HuH-7 (cell line): ENCODE data around the gene HSD3B7.

Experiments
- DNase-seq: peaks from one replicate; pipeline ENCODE4 v3.0.0; 2011; ENCODE audit warnings: low spot score

Gene HSD3B7

DNA sequence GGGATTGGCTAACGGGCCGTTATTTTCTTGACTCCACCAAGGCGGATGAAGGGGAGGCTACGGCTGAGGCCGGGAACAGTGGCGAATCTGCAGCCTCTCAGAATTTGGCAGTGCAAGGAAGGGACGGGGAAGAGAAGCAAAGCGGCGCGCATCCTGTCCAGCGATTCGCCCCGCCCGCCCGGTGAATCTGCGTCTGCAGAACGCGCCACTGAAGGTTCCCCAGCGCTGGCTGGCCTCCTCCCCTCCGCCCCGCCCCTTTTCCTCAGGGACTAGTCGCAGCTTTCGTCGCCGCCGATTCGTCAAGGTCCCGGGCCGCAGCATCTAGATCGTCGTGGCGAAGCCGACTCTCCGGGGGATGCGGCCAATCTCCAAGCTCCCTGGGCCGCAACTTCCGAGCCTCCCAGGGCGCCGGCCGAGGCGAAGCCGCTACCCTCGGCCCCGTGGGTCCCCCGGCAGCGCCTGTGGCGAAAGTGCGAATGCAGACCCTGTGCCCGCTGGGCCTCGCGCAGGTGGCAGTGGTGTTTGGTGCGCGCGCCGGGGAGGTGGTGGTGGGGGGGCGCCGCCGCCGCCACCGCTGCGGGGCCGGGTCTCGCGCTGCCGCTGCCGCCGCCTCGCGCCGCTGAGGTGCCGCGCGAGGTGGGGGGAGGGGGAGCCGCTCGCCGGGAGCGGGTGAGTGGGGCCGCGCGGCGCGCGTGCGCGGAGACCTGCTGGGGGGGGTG is 27.4 kb upstream of the HSD3B7 start, which contains the start of gene SETD1A:
Gene SETD1A (plus strand): TSS at position 299 of the 719 bp plus-strand sequence. CDS start 978 bp downstream, outside the sequence.
- peak; percentile 89 for DNase-seq

DNA sequence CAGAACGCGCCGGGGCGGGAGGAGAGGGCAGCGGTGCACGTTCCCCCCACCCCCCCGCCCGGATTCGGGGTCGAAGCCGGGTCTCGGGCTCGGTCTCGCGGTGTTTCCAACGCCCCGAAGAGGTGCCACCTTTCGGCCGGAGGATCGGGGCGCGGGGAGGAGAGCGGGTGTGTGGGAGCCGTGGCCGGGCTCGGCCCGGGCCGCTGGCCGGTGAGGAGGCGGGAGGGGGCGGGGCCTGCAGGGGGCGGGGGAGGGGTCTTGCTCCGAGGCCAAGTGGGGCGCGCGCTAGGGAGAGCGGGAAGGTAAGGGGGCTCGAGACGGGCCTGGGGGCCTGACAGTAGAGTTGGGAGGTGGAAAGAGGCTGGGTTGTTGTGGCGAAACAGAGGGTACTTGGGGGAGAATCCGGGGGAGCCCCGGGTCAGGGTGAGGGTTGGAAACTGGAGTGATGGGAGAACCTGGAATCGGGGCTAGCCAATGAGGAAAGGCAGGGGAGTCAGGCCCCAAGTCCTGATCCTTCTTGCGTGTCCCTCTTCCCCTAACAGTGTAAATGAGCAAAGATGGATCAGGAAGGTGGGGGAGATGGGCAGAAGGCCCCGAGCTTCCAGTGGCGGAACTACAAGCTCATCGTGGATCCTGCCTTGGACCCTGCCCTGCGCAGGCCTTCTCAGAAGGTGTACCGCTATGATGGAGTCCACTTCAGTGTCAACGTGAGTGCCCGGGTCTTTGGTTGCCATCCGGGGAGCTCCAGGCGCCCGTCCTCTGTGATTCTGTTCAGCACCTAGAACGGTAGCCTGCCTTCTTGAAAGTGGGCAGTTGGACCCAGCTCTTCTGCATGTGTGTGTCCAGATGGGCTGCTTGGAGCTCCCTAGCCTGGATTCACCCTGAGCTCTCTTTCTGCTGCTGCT is 26.6 kb upstream of the HSD3B7 start:
- DNase-seq: peak; percentile 75

DNA sequence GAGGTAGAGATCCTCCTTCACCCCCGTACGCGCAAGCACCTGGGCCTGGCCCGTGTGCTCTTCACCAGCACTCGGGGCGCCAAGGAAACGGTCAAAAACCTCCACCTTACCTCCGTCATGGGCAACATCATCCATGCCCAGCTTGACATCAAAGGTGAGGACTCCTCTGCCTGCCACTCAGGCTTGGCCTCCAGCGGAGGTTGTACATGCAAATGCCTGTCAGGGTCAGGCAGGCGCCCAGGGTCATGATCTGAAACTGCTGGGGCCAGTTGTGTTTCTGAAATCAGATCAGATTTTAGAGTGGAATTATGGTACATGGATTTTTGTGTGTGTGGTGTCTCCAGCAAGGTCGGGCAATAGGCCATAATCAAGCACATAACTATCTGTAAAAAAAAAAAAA is 23.6 kb upstream of the HSD3B7 start:
- no peak for DNase-seq

DNA sequence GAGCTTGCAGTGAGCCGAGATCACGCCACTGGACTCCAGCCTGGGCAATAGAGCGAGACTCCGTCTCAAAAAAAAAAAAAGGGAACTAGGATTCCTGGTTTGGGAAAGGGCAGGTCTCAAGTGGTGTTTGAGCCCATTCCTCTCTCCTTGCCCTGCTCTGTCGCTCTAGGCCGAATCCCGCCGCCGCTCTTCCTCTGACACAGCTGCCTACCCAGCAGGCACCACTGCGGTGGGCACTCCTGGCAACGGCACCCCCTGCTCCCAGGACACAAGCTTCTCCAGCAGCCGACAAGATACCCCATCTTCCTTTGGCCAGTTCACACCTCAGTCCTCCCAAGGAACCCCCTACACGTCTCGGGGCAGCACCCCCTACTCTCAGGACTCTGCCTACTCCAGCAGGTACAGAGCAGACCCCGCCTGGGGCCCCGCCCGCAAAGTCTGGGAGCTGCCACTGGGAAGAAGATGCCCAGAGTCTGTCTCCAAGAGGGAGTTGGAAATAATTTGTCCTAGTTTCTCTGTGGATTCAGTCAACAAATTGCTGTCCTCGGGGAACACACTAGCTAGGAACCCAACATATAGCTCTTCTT is 21.0 kb upstream of the HSD3B7 start:
- no peak for DNase-seq

DNA sequence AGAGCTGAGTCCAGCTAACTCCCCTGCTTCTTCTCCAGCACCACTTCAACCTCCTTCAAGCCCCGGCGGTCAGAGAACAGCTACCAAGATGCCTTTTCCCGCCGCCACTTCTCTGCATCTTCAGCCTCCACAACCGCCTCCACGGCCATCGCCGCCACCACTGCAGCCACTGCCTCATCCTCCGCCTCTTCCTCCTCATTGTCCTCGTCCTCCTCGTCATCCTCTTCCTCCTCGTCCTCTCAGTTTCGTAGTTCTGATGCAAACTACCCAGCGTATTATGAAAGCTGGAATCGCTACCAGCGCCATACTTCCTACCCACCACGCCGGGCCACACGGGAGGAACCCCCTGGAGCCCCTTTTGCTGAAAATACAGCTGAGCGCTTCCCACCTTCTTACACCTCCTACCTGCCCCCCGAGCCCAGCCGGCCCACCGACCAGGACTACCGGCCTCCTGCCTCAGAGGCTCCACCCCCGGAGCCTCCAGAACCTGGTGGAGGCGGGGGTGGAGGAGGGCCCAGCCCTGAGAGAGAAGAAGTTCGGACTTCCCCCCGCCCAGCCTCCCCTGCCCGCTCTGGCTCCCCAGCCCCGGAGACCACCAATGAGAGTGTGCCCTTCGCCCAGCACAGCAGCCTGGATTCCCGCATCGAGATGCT is 20.3 kb upstream of the HSD3B7 start:
- no peak for DNase-seq

DNA sequence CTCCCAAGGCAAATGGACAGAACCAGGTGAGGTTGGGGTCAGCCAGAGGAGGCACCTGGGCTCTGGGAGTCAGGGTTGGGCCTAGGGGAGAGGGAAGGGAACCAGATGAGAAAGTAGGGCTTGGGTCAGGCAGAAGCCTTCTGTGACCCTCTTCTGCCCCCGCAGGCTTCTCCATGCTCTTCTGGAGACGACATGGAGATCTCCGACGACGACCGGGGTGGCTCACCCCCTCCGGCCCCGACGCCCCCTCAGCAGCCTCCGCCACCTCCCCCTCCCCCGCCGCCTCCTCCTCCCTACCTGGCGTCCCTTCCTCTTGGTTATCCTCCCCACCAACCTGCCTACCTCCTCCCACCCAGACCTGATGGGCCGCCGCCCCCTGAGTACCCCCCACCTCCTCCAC is 19.6 kb upstream of the HSD3B7 start:
- no peak for DNase-seq

DNA sequence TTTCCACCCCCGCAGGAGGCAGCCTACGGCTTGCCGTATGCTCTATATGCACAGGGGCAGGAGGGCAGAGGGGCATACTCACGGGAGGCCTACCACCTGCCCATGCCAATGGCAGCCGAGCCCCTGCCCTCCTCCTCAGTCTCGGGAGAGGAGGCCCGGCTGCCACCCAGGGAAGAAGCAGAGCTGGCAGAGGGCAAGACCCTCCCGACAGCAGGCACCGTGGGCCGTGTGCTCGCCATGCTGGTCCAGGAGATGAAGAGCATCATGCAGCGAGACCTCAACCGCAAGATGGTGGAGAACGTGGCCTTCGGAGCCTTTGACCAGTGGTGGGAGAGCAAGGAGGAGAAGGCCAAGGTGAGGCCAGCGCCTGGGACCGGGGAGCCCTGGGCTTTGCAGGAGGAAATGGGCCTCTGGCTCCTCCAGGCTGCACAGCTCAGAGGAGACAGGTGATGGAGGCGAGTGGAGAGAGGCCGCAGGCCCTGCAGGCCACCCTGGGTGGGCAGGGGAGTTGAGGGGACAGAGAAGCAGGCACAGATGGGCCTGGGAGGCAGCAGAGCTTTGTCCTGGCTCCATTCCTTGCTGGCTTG is 18.9 kb upstream of the HSD3B7 start:
- DNase-seq: no peak

DNA sequence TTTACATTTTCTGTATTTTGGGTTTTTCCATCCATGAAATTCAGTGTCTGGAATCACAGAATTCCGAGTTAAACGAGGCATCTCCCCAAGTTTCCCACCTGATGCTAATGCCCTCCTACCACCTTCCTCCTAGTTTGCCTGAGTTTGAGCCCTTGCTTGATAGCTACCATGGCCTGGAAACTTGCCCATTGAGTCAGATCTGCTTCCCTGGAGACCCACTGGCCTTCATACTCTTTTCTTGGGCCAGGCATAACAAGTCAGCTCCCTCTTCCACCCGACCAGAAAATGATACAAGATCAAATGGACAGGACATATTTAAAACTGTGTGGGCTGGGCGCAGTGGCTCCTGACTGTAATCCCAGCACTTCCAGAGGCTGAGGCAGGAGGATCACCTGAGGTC is 17.2 kb upstream of the HSD3B7 start:
- DNase-seq: no peak

DNA sequence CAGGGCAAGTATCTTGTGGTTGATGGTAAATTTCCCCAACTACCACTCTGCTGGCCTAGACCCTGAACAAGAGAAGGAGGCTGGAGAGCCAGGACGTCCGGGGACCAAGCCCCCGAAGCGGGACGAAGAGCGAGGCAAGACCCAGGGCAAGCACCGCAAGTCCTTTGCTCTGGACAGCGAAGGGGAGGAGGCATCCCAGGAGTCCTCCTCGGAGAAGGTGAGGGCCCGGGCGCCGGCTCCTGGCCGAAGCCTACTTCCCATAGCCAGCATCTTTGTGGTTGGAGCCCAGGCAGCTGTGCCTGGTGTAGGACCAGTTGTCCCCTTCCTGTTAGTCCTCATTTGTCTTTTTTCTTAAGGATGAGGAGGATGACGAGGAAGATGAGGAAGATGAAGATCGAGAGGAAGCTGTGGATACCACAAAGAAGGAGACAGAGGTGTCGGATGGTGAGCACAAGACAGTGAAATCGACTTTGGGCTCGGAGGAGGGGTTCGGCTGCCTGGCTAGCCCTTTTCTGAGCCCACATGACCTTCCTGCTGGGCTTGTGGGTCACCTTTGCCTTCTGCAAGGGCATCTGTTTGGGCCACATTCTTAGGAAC is 15.7 kb upstream of the HSD3B7 start:
- no peak for DNase-seq

DNA sequence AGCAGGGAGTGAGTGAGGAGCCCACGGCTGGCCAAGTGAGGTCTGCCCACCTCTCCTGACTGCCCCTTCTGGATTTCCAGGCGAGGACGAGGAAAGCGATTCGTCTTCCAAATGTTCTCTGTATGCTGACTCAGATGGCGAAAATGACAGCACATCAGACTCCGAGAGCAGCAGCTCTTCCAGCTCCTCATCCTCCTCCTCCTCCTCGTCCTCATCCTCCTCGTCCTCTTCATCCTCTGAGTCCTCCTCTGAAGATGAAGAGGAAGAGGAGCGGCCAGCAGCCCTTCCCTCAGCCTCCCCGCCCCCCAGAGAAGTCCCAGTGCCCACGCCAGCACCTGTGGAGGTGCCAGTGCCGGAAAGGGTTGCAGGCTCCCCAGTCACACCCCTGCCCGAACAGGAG is 13.7 kb upstream of the HSD3B7 start:
- DNase-seq: no peak

DNA sequence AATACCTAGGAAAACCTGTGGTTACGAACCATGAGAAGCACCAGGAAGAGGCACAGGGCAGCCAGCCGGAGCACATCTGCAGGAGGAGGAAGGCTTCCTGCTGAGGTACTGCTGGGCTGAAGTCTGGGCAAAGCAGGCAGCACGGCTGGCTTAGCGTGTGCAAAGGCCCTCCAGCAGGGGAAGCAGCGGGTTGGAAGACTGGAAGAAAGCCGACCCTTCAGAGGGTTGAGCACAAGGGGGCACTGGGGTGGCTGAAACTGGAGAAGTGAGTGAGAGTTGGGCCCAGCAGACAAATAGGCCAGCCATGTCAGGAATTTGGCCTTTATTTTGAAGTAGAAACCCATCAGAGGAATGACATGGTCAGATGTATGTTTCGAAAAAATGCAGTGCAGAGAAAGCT is 12.1 kb upstream of the HSD3B7 start:
- DNase-seq: no peak

DNA sequence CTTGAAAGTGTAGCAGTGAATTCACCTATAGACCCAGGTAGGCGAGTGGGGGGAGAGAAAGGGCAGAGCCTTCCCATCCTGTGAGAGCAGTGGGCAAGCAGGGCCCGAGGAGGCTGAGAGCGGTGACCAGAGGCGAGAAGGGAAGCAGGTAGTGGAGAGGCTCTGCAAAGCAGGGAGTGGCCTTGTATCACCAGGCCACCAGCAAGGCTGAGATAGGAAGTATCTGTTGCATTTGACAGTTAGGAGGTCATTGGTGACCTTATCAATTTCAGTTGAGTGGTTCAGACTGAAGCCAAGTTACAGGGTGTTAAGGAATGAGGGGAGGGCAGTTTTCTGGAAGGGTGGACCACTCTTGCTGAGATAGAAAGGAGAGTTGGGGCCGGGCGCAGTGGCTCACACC is 10.7 kb upstream of the HSD3B7 start:
- no peak for DNase-seq

DNA sequence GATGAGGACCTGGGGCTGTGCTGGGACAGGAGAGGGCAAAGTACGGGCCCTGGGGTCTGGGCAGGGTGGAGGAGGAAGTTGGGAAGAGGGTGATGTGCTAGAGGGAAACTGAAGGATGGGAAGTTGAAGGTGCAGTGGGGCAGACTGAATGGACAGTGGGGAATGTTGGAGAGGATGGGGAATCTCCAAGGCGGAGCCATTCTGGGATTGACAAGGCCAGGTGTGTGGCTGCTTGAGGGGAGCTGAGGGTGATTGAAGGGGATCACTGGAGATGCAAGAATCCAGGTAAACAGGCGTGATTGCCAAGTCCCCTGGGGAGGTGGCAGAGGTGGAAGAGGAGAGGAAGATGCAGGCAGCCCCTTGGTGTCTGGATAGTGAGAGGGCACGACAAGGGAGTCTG is 8.5 kb upstream of the HSD3B7 start:
- DNase-seq: no peak

DNA sequence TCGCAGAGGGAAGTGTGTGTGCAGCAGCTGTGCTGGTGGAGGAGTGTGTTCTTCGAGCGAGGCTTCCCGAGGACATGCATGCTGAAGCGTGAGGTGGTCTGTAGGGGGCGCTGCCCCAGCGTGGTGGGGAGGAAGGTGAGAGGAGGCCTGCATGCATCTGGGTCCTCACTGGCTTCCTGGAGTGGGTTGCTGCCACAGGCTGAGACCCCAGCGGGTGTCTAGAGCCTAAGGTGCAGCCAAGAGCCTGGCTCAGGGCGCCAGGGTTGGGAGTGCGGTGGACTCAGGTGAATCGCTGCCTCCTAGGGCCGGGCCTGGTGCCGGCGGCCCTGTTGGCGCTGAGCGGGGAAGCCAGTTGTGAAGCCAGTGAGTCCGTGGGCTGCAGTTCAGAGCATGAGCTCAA is 7.5 kb upstream of the HSD3B7 start:
- peak; percentile 67 for DNase-seq

DNA sequence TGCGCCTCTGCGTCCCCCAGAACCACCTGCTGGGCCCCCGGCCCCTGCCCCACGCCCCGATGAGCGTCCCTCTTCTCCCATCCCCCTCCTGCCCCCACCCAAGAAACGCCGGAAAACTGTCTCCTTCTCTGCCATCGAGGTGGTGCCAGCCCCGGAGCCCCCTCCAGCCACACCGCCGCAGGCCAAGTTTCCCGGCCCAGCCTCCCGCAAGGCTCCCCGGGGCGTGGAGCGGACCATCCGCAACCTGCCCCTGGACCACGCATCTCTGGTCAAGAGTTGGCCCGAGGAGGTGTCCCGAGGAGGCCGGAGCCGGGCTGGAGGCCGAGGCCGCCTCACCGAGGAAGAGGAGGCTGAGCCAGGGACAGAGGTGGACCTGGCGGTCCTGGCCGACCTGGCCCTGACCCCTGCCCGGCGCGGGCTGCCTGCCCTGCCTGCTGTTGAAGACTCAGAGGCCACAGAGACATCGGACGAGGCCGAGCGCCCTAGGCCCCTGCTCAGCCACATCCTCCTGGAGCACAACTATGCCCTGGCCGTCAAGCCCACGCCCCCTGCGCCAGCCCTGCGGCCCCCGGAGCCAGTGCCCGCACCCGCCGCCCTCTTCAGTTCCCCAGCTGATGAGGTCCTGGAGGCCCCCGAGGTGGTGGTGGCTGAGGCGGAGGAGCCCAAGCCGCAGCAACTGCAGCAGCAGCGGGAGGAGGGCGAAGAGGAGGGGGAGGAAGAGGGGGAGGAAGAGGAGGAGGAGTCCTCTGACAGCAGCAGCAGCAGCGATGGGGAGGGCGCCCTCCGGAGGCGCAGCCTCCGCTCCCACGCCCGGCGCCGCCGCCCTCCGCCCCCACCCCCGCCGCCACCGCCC is 5.6 kb upstream of the HSD3B7 start:
- no peak for DNase-seq

DNA sequence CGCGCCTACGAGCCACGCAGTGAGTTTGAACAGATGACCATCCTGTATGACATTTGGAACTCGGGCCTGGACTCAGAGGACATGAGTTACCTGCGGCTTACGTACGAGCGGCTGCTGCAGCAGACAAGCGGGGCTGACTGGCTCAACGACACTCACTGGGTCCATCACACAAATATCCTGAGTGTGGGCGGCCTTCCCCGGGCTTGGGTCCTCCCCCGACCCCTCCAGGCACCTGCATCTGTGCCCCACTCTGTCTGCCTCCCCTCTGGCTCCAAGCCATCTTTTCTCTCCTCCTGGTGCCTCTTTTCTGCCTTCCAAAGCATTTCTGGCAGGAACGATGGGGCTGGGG is 5.0 kb upstream of the HSD3B7 start:
- no peak for DNase-seq

DNA sequence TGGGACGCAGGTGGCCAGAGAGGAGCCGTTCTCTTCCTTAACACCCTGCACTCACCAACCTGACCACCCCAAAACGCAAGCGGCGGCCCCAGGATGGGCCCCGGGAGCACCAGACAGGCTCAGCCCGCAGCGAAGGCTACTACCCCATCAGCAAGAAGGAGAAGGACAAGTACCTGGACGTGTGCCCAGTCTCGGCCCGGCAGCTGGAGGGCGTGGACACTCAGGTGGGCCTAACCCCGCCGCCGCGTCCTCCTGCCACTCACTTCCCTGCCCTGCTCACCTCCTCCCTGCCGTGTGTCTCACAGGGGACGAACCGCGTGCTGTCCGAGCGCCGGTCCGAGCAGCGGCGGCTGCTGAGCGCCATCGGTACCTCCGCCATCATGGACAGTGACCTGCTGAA is 4.6 kb upstream of the HSD3B7 start:
- DNase-seq: no peak

DNA sequence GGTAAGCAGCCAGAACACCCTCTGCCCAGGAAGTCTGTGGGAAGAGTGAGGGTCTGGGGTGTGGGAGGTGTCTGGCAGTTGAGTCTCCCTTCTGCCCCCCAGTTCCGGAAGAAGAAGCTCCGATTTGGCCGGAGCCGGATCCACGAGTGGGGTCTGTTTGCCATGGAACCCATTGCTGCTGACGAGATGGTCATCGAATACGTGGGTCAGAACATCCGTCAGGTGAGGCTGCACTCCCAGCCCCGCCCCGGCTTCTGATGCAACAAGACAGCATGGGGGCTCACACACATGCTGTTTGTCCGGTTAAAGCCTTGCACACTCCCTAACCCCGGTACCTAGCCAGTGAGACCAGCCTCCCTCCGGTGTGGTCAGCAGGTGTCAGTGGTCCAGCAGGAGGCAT is 4.0 kb upstream of the HSD3B7 start:
- no peak for DNase-seq

DNA sequence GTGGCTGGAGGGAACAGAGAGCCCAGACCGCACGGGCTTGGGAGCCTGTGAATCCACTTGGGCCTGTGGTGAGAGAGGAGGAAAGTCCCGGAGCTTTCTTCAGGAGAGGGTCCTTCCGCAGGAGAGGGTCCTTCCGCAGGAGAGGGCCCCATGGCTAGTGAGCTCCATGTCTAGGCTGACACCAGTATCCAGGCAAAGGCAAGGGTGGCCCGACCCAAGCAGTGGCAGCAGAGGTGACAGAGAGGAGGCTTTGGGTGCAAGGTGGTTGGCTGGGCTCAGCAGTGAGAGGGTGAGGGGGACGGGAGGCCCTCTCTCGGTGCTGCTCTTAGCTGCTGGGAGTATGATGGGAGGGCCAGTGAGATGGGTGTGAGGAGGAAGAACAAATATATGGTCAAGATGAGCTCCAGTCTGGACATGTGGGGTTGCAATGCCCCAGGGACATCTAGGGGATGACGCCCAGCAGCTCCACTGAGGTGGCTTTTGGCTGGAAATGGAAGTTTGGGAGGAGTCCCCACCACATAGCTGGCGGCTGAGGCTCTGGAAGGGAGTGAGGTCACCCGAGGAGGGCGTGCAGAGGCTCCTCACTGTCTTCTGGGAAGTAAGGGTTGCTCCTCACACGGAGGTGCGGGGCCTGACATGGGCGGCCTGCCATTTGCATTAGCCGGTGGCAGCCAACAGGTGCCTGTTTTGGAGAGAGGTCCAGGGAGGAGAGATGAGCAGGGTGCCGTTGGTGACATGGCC is 2.3 kb upstream of the HSD3B7 start:
- DNase-seq: no peak

DNA sequence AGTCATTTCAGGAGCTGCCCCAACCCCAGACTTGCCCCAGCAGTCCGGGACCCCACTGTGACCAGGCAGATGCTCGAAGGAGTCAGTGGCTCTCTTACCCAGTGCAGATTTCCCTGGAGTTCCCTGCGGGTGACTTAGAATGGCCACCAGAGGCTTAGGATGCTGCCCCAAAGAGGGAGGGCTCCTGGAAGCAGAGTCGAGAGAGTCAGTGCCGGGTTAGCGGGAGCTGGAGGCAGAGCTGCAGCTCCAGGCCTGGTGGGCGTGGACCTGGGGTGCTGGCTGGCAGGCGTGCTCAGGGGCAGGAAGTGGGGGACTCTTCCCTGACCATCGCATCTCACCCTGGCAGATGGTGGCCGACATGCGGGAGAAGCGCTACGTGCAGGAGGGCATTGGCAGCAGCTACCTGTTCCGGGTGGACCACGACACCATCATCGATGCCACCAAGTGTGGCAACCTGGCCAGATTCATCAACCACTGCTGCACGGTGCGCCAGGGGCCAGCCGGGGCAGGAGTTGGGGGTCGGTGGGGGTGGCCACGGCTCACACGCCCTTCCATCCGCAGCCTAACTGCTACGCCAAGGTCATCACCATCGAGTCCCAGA is 1.6 kb upstream of the HSD3B7 start:
- no peak for DNase-seq
